HG02763 (cell line): ENCODE data around the gene KRTAP5-3.
"Not testable (repeated sequence)": the region's sequence is repeated elsewhere in the genome, so short reads cannot be mapped to it uniquely, and the experiment has no call there.

Experiments
- ATAC-seq: cut with Tn5 transposase; IDR thresholded peaks from one replicate; pipeline ENCODE4 v1.9.1; 2021; ENCODE audit warnings: mild to moderate bottlenecking, moderate library complexity; ENCODE audit not compliant: unreplicated experiment

Gene KRTAP5-3

GRCh38 chr11:1584661-1585370 lies 23.4 kb downstream of the KRTAP5-3 start, which contains the start of gene KRTAP5-1:
KRTAP5-1 (minus strand) TSS chr11:1585283; CDS start chr11:1585249, 34 bp downstream.
- ATAC-seq, result not testable (repeated sequence)

- ATAC-seq, result not testable (repeated sequence)
Measured at GRCh38 chr11:1582909-1583308, 25.4 kb downstream of the KRTAP5-3 start.

- no peak for ATAC-seq
Measured at GRCh38 chr11:1581976-1582375, 26.3 kb downstream of the KRTAP5-3 start.

GRCh38 chr11:1576825-1577224 lies 31.4 kb downstream of the KRTAP5-3 start:
- no peak for ATAC-seq

GRCh38 chr11:1575756-1576155 lies 32.5 kb downstream of the KRTAP5-3 start:
- ATAC-seq, result not testable (repeated sequence)

GRCh38 chr11:1574933-1575242 lies 33.4 kb downstream of the KRTAP5-3 start:
- ATAC-seq, result no peak

- no peak for ATAC-seq
Measured at GRCh38 chr11:1574238-1574932, 33.9 kb downstream of the KRTAP5-3 start.

- ATAC-seq, result no peak
Measured at GRCh38 chr11:1573903-1574237, 34.4 kb downstream of the KRTAP5-3 start.

GRCh38 chr11:1573077-1573902 lies 35.0 kb downstream of the KRTAP5-3 start:
- no peak for ATAC-seq

GRCh38 chr11:1572197-1573076 lies 35.8 kb downstream of the KRTAP5-3 start, which contains the start of gene DUSP8:
DUSP8 (minus strand) TSS chr11:1572271; CDS start chr11:1565826, 6,445 bp downstream.
- ATAC-seq, result no peak

GRCh38 chr11:1571760-1572196 lies 36.5 kb downstream of the KRTAP5-3 start:
- no peak for ATAC-seq

GRCh38 chr11:1570896-1571759 lies 37.1 kb downstream of the KRTAP5-3 start:
- no peak for ATAC-seq

GRCh38 chr11:1570531-1570895 lies 37.8 kb downstream of the KRTAP5-3 start:
- no peak for ATAC-seq

- ATAC-seq, result no peak
Measured at GRCh38 chr11:1570001-1570453, 38.2 kb downstream of the KRTAP5-3 start.

- ATAC-seq, result no peak
Measured at GRCh38 chr11:1569251-1569780, 38.9 kb downstream of the KRTAP5-3 start.

- ATAC-seq, result no peak
Measured at GRCh38 chr11:1568441-1568911, 39.8 kb downstream of the KRTAP5-3 start.

GRCh38 chr11:1567721-1568100 lies 40.6 kb downstream of the KRTAP5-3 start:
- ATAC-seq, result no peak

GRCh38 chr11:1567052-1567720 lies 41.1 kb downstream of the KRTAP5-3 start:
- no peak for ATAC-seq
